Ovary (tissue), 9 donors: ENCODE measurements around the gene HSCB. TPM values are rescaled to one million over a fixed set of nuclear protein-coding genes. Genes with fewer than 3 reads are reported as not detected.

Source experiments
- DNase-seq, 5 donors: peaks; one replicate each; pipeline ENCODE4 v3.0.0-alpha.2; 2019 to 2020
- H3K27ac ChIP-seq, 2 donors: fragments of 200-600 bp; one replicate each; pipeline versions ENCODE4 v1.5.1 to v1.8.0; 2019 to 2022
- H3K27me3 ChIP-seq: fragments of 200-600 bp; one replicate; pipeline ENCODE4 v1.8.0; 2022
- H3K36me3 ChIP-seq: fragments of 200-600 bp; sonication (generic); one replicate; pipeline ENCODE4 v1.5.1; 2019
- H3K4me1 ChIP-seq: one replicate; pipeline ENCODE4 v1.8.1; 2013; ENCODE audit warnings: mild to moderate bottlenecking, moderate library complexity; ENCODE audit not compliant: insufficient read depth
- H3K4me3 ChIP-seq: fragments of 200-600 bp; sonication (generic); one replicate; pipeline ENCODE4 v1.5.1; 2017
- H3K9me3 ChIP-seq, 2 donors: fragments of 200-600 bp in 1 of 2; sonication (generic) in 1 of 2; one replicate each; pipeline versions ENCODE4 v1.5.1 to v1.8.1; 2013 to 2019; ENCODE audit warnings: mild to moderate bottlenecking in 1 of 2, moderate library complexity in 1 of 2
- EP300 ChIP-seq: sonication (generic); formaldehyde crosslinking; IDR thresholded peaks from one replicate; pipeline ENCODE4 v1.6.1; 2017; ENCODE audit warnings: antibody characterized with exemption
- POLR2A ChIP-seq: fragments of 450-650 bp; IDR thresholded peaks from one replicate; pipeline ENCODE4 v1.6.1; 2017; ENCODE audit warnings: antibody characterized with exemption, mild to moderate bottlenecking, moderate library complexity
- WGBS, 3 donors: extraction: QIAGEN DNeasy Blood & Tissue Kit in 1 of 3; methylation state at CpG; one replicate each; pipeline versions ENCODE4 v1.1.5 to v1.1.7; 2013 to 2017; 5-methylcytosine and 5-hydroxymethylcytosine counted together
- intact Hi-C, 4 donors: fragments of 100-400 bp; cut with DNase I; formaldehyde crosslinking; loops; one replicate each; pipeline versions ENCODE4 v1.11.0 to v1.15.1; 2022 to 2023
- polyA plus RNA-seq, 2 donors: library from polyadenylated mRNA; stranded (reverse); fragments of 200-250 nt in 1 of 2; fragments of 350-450 nt in 1 of 2; fragmentation: Illumina TruSeq in 1 of 2; extraction: RNeasy Lipid Tissue Mini Kit (QIAGEN cat#74804) in 1 of 2; gene quantifications; one replicate each; pipeline ENCODE4 v1.2.3, GENCODE V29; 2013 to 2014
- total RNA-seq, 7 donors: library from RNA; depleted of rRNA in 2 of 7; stranded (reverse); fragments of >200 nt in 2 of 7; fragmentation: NEBNext Ultra II Directional in 3 of 7; extraction: Animal tissue kit (Norgen Biotek cat#: 25700) in 3 of 7; gene quantifications; one replicate each; pipeline versions ENCODE4 v1.1.0 to v1.2.4, GENCODE V29; 2016 to 2023
- TF ChIP-seq, protein P1 (sequence below), 3 donors: fragments of 450-650 bp in 2 of 3; fragments of 200-600 bp in 1 of 3; IDR thresholded peaks; one replicate each; pipeline versions ENCODE4 v1.5.1 to v1.8.0; 2016 to 2022; ENCODE audit warnings: antibody characterized with exemption in 3 of 3, mild to moderate bottlenecking in 1 of 3
- donor health status: DM: no; HTN: no; CAD: no; lungs with moderate emphysema.
- donor health status: DM: no; HTN: no; CAD: no.
- donor health status: Bipolar disorder and iron deficiency.
- donor health status: DM: yes; HTN: yes; CAD: no.
- donor health status: DM: no; HTN: no; CAD: no.
- donor health status: DM: yes; HTN: yes; CAD: no.

HSCB gene
- total and polyA plus RNA-seq, 9 donors, result 14.9 to 70.6 (median 18.3) TPM

DNA sequence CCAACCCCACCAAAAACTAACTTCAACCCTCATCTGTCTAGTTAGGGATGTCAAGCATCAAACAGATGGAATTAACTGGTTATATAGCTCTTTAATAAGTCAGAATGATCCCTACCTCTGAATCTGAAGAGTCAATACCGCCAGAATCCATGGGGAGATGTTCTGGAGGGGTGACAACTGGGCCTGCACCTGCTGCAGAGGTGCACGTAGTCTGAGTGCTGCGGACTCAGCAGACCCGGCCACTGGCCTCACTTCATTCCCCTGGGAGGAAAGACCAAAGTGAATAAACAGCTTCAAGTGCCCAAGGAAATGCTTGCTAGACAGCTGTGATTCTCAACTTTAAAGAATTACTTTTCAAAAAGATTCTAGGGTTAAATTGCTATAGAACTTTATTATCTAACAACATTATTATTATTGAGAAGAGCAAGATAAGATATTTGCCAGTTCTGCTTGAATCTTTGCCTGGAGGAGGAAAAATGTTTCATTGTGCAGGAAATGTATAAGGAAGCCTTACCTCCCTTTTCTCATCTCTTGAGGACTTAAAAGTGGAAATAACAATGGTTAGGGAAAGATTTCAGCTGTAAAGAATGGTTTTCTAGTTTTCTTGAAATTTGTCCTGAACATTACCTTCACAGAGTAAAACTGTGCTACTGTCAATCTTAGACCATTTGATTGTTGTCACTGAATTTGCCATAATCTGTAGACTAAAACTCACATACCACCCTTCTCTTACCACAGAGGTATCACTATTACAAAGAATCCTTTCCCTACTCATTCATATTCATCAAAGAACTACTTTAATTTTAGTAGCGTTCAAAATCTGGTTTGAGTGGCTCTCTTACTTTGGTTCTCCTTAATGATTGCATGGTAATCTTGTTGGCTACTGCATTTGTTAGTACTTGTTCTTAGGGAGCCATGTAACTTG is 54.4 kb downstream of the HSCB start:
- Histone ChIP-seq H3K27me3 (no peaks in the 10 kb centered on the region), H3K36me3 (no peaks in the 10 kb centered on the region), H3K4me1 (no peaks in the 10 kb centered on the region), H3K27ac (no peak overlapping the region), H3K9me3 (no peaks in the 10 kb centered on the region), H3K4me3 (no peak overlapping the region)
- intact Hi-C loops, result no loop called here
- 83 to 88% (median 86%) methylated on average over 5 of the region's 5 CpGs for WGBS, 3 donors
- TF ChIP-seq, protein P1, sequence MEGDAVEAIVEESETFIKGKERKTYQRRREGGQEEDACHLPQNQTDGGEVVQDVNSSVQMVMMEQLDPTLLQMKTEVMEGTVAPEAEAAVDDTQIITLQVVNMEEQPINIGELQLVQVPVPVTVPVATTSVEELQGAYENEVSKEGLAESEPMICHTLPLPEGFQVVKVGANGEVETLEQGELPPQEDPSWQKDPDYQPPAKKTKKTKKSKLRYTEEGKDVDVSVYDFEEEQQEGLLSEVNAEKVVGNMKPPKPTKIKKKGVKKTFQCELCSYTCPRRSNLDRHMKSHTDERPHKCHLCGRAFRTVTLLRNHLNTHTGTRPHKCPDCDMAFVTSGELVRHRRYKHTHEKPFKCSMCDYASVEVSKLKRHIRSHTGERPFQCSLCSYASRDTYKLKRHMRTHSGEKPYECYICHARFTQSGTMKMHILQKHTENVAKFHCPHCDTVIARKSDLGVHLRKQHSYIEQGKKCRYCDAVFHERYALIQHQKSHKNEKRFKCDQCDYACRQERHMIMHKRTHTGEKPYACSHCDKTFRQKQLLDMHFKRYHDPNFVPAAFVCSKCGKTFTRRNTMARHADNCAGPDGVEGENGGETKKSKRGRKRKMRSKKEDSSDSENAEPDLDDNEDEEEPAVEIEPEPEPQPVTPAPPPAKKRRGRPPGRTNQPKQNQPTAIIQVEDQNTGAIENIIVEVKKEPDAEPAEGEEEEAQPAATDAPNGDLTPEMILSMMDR (IDR thresholded peaks at IDR 0.05), result no peak
- TF ChIP-seq EP300 (no peak), POLR2A (no peak)
- no peak for DNase-seq

DNA sequence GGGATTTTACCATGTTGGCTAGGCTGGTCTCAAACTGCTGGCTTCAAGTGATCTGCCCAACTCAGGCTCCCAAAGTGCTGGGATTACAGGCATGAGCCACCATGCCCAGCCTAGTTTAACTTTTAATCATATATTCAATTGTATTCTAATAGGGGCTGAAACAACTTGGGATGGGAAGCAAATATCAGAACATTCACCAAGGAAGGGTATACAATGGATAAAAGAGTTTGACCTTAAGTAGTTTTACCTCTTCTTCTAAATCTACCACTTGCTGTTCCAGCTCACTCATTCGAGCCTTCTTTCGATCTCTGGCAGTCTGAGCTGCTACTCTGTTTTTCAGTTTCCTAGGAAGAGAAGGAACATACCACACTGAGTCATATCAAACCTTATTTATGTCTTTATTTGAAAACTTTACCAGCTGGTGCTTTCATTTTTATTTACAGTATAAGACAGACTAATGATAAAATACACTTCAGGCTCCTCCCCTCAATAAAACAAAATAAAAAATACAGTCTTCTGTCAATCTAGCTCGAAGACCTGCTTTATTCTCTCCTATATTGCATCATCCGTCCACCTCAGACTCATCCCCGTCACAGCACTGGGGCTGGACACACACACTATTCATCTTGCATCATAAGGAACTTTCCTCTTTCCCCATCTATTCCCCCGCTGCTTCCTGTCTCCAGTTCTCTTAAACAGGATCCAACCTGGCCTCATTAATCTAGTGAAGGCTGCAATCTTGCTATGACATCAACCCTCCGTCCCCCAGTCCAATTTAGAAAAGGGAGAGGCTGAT is 57.2 kb downstream of the HSCB start:
- DNase-seq, result peak; percentile 46 to 80 (median 48)
- Histone ChIP-seq H3K4me3 (peak overlapping the region; percentile 98), H3K36me3 (no peaks in the 10 kb centered on the region), H3K9me3 (no peaks in the 10 kb centered on the region), H3K27me3 (no peaks in the 10 kb centered on the region), H3K4me1 (peaks cover 7% of the 10 kb centered on the region), H3K27ac (peak overlapping the region in 1 of 2 donors; percentile 99)
- intact Hi-C loops, result no loop called here
- TF ChIP-seq EP300 (peak; percentile 54), POLR2A (peak; percentile 77)
- TF ChIP-seq, protein P1 (IDR thresholded peaks at IDR 0.05), result no peak
- 0 to 1% (median 1%) methylated on average over 7 of the region's 7 CpGs for WGBS, 3 donors

DNA sequence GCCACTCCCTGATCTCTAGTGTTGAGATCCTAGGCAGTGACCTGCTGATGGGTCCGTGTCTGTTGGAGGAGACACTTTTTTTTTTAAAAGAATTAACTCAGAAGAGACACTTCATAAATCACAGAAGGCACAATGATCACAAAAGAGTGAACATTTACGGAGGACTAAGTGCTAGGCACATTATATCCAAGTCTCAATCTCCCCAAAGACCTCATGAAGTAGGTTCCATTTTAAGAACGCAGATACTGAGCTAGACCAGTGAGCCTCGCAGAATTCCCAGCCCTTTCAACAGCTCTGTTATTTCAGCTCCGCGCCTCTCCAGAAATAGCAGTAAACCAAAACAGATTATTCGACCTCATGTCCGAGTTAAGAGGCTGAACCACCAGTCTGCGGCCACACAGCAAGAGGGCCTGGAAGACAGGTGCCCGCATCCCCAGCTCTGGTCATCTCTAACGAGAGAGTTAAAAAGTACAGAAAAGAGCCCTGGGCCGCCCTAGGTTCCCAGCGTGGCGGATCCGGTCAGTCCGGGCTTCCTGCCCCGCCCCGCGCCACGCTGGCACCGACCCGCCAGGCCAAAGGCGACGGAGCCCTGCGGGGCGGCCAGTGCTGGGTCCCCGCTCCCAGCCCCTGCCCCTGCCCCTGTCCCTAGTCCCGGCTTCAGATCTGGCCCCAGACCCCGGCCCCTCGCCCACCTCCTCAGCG is 57.9 kb downstream of the HSCB start:
- no peaks in the 10 kb centered on the region for H3K27me3 ChIP-seq
- no peak for TF ChIP-seq POLR2A
- no peak for TF ChIP-seq EP300
- TF ChIP-seq, protein P1 (IDR thresholded peaks at IDR 0.05), result no peak
- peak overlapping the region; percentile 98 for H3K4me3 ChIP-seq
- DNase-seq, result peak; percentile 67 to 85 (median 77)
- intact Hi-C loops, result no loop called here
- H3K27ac ChIP-seq, result peak overlapping the region; percentile 96 to 99
- 0 to 1% (median 1%) methylated on average over 26 to 31 of the region's 31 CpGs for WGBS, 3 donors
- no peaks in the 10 kb centered on the region for H3K9me3 ChIP-seq
- peaks cover 7% of the 10 kb centered on the region for H3K4me1 ChIP-seq
- no peaks in the 10 kb centered on the region for H3K36me3 ChIP-seq
